Measurements from ENCODE around the gene RBM43. TPM values are rescaled to one million over a fixed set of nuclear protein-coding genes. Genes with fewer than 3 reads are reported as not detected.
"Not testable (repeated sequence)": the region's sequence is repeated elsewhere in the genome, so short reads cannot be mapped to it uniquely, and the experiment has no call there.

Gene RBM43
- total RNA-seq, 2 donors from 2014 or later = 5.0 to 8.5 TPM

GRCh38 chr2:151238527-151239487, 22.9 kb downstream of the RBM43 start:
- no peak for DNase-seq (ENCODE audit: low spot score)
- intact Hi-C loops (cut with DNase I) = loop anchor here in 1 of 2 donors (10.0 kb wide), 1 partner anchor 1644 kb away; no protein-coding TSS in a partner anchor

GRCh38 chr2:151237422-151238025, 24.1 kb downstream of the RBM43 start:
- intact Hi-C loops (cut with DNase I) = loop anchor here in 1 of 2 donors (10.0 kb wide), 1 partner anchor 1643 kb away; no protein-coding TSS in a partner anchor
- no peak for DNase-seq (ENCODE audit: low spot score)

GRCh38 chr2:151233760-151234159, 27.9 kb downstream of the RBM43 start:
- intact Hi-C loops (cut with DNase I) = loop anchor here in 1 of 2 donors (10.0 kb wide), 1 partner anchor 1639 kb away; no protein-coding TSS in a partner anchor
- DNase-seq (ENCODE audit: low spot score) = not testable (repeated sequence)

GRCh38 chr2:151233288-151233687, 28.4 kb downstream of the RBM43 start:
- DNase-seq (ENCODE audit: low spot score) = not testable (repeated sequence)
- intact Hi-C loops (cut with DNase I) = loop anchor here in 1 of 2 donors (10.0 kb wide), 1 partner anchor 1638 kb away; no protein-coding TSS in a partner anchor

- intact Hi-C loops (cut with DNase I) = loop anchor here in 1 of 2 donors (10.0 kb wide), 1 partner anchor 1636 kb away; no protein-coding TSS in a partner anchor
Observed at GRCh38 chr2:151230627-151231140, 31.0 kb downstream of the RBM43 start.

GRCh38 chr2:151228847-151229512, 32.7 kb downstream of the RBM43 start:
- intact Hi-C loops (cut with DNase I) = no loop called here

More at GRCh38 chr2:151230627-151231140, 31.0 kb downstream of the RBM43 start:
- no peak for DNase-seq (ENCODE audit: low spot score)

GRCh38 chr2:151217343-151217742, 44.3 kb downstream of the RBM43 start:
- DNase-seq (ENCODE audit: low spot score) = no peak
- intact Hi-C loops (cut with DNase I) = no loop called here

More at GRCh38 chr2:151228847-151229512, 32.7 kb downstream of the RBM43 start:
- DNase-seq (ENCODE audit: low spot score) = no peak

GRCh38 chr2:151207100-151207499, 54.6 kb downstream of the RBM43 start:
- intact Hi-C loops (cut with DNase I) = no loop called here
- no peak for DNase-seq (ENCODE audit: low spot score)

- DNase-seq (ENCODE audit: low spot score) = no peak
- intact Hi-C loops (cut with DNase I) = no loop called here
Observed at GRCh38 chr2:151206446-151206968, 55.2 kb downstream of the RBM43 start.

- no peak for DNase-seq (ENCODE audit: low spot score)
- intact Hi-C loops (cut with DNase I) = no loop called here
Observed at GRCh38 chr2:151205571-151205970, 56.1 kb downstream of the RBM43 start.

GRCh38 chr2:151204756-151205155, 56.9 kb downstream of the RBM43 start:
- intact Hi-C loops (cut with DNase I) = no loop called here
- DNase-seq (ENCODE audit: low spot score) = no peak

- intact Hi-C loops (cut with DNase I) = no loop called here
- no peak for DNase-seq (ENCODE audit: low spot score)
Observed at GRCh38 chr2:151200844-151201243, 60.8 kb downstream of the RBM43 start.

- intact Hi-C loops (cut with DNase I) = no loop called here
- DNase-seq (ENCODE audit: low spot score) = no peak
Observed at GRCh38 chr2:151200277-151200676, 61.4 kb downstream of the RBM43 start.

- intact Hi-C loops (cut with DNase I) = no loop called here
- DNase-seq (ENCODE audit: low spot score) = no peak
Observed at GRCh38 chr2:151198645-151199044, 63.0 kb downstream of the RBM43 start.

Other genes with a start within 250 kb of the RBM43 start
- 10 to 100 TPM; 11.5 to 12.0 TPM for gene NMI, start 27.8 kb upstream of the RBM43 start, total RNA-seq
- 1 to 10 TPM; 2.4 to 4.4 TPM for gene TNFAIP6, start 95.7 kb upstream of the RBM43 start, total RNA-seq
- gene RIF1, start 148.0 kb upstream of the RBM43 start, total RNA-seq = 10 to 100 TPM; 31.0 to 40.4 TPM